Measurements from ENCODE around the gene GALNT8.
"Not testable (repeated sequence)": the region's sequence is repeated elsewhere in the genome, so short reads cannot be mapped to it uniquely, and the experiment has no call there.

GALNT8 gene

DNA sequence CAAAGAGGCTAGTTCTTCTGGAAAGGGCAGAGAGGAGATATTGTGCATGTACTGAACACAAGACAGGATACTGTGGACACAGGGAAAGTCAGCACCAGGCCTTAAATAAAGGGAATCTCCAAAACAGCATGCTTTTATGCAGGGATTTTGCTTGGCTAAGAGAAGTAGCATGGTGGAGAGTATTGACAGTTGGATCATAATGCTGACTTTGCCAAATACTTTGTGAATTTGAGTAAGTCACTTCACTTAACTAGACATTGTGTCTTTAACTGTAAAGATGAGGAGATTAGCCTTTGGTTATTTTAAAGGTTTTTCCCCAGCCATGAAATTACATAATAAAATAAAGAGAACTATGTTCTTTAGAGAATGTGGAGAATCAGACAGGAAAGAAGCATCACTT, 24.5 kb downstream of the GALNT8 start:
- H3K4me2 ChIP-seq (ENCODE audit: low read depth, low read length, poor library complexity, severe bottlenecking) = no peak overlapping the region
- H3K27me3 ChIP-seq (ENCODE audit: insufficient read depth, low read length, poor library complexity, severe bottlenecking) = no peaks in the 10 kb centered on the region
- H3K9me2 ChIP-seq (replicated peaks; ENCODE audit: low read depth, low read length) = no peaks in the 10 kb centered on the region
- H2AFZ ChIP-seq (ENCODE audit: low read length) = no peak overlapping the region
- no peaks in the 10 kb centered on the region for H3K4me1 ChIP-seq (ENCODE audit: insufficient read depth, low read length, poor library complexity, severe bottlenecking)
- no peaks in the 10 kb centered on the region for H4K20me1 ChIP-seq (ENCODE audit: insufficient read depth, low read length, poor library complexity, severe bottlenecking)
- H3K36me3 ChIP-seq (ENCODE audit: insufficient read depth, low read length) = no peaks in the 10 kb centered on the region
- no peak for TF ChIP-seq EZH2phosphoT487 (IDR thresholded peaks at IDR 0.05; ENCODE audit: borderline replicate concordance)
- TF ChIP-seq, protein P1, sequence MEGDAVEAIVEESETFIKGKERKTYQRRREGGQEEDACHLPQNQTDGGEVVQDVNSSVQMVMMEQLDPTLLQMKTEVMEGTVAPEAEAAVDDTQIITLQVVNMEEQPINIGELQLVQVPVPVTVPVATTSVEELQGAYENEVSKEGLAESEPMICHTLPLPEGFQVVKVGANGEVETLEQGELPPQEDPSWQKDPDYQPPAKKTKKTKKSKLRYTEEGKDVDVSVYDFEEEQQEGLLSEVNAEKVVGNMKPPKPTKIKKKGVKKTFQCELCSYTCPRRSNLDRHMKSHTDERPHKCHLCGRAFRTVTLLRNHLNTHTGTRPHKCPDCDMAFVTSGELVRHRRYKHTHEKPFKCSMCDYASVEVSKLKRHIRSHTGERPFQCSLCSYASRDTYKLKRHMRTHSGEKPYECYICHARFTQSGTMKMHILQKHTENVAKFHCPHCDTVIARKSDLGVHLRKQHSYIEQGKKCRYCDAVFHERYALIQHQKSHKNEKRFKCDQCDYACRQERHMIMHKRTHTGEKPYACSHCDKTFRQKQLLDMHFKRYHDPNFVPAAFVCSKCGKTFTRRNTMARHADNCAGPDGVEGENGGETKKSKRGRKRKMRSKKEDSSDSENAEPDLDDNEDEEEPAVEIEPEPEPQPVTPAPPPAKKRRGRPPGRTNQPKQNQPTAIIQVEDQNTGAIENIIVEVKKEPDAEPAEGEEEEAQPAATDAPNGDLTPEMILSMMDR (conservative IDR thresholded peaks at IDR 0.05; ENCODE audit: low read length) = no peak
- H3K9ac ChIP-seq (ENCODE audit: low read depth, low read length, poor library complexity, severe bottlenecking) = no peak overlapping the region
- no peaks in the 10 kb centered on the region for H3K79me2 ChIP-seq (ENCODE audit: insufficient read depth, low read length)
- H3K4me3 ChIP-seq (ENCODE audit: low read length, poor library complexity, severe bottlenecking) = no peak overlapping the region
- H3F3A ChIP-seq (ENCODE audit: low read depth) = no peaks in the 10 kb centered on the region
- no peaks in the 10 kb centered on the region for H3K9me3 ChIP-seq (ENCODE audit: insufficient read depth, low read depth, low read length)

DNA sequence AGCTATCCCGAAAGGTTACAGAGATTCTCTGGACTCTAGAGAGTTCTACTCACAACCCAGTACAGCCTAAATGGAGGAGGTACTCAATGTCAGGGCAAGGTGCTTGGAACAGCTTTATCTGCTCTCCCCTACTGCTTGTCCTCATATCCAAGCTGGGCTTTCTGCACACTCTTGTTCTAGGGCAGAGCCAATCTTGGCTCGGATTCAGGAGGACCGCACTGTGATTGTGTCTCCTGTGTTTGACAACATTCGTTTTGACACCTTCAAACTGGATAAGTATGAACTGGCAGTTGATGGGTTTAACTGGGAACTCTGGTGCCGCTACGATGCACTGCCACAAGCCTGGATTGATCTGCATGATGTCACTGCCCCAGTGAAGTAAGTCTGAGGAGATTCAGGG, 25.0 kb downstream of the GALNT8 start:
- Histone ChIP-seq H3K9me3 (ENCODE audit: insufficient read depth, low read depth, low read length) (no peaks in the 10 kb centered on the region), H3K36me3 (ENCODE audit: insufficient read depth, low read length) (no peaks in the 10 kb centered on the region), H3K9me2 (replicated peaks; ENCODE audit: low read depth, low read length) (no peaks in the 10 kb centered on the region), H3K4me1 (ENCODE audit: insufficient read depth, low read length, poor library complexity, severe bottlenecking) (no peaks in the 10 kb centered on the region), H3K27me3 (ENCODE audit: insufficient read depth, low read length, poor library complexity, severe bottlenecking) (no peaks in the 10 kb centered on the region), H3K4me2 (ENCODE audit: low read depth, low read length, poor library complexity, severe bottlenecking) (no peak overlapping the region), H4K20me1 (ENCODE audit: insufficient read depth, low read length, poor library complexity, severe bottlenecking) (no peaks in the 10 kb centered on the region), H3K4me3 (ENCODE audit: low read length, poor library complexity, severe bottlenecking) (no peak overlapping the region), H2AFZ (ENCODE audit: low read length) (no peak overlapping the region), H3F3A (ENCODE audit: low read depth) (no peaks in the 10 kb centered on the region), H3K9ac (ENCODE audit: low read depth, low read length, poor library complexity, severe bottlenecking) (no peak overlapping the region), H3K79me2 (ENCODE audit: insufficient read depth, low read length) (no peaks in the 10 kb centered on the region)
- TF ChIP-seq, protein P1 (conservative IDR thresholded peaks at IDR 0.05; ENCODE audit: low read length) = no peak
- TF ChIP-seq EZH2phosphoT487 (IDR thresholded peaks at IDR 0.05; ENCODE audit: borderline replicate concordance) = no peak

DNA sequence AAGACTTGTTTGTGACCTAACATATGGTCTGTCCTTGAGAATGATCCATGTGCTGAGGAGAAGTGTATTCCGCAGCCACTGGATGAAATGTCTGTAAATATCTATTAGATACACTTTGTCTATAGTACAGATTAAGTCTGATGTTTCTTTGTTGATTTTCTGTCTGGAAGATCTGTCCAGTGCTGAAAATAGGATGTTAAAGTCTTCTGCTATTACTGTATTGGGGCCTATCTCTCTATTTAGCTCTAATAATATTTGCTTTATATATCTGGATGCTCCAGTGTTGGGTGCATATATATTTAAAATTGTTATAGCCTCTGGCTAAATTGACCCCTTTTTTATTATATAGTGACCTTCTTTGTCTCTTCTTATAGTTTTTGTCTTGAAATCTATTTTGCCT, 31.5 kb downstream of the GALNT8 start:
- not testable (repeated sequence) for H3K4me1 ChIP-seq (ENCODE audit: insufficient read depth, low read length, poor library complexity, severe bottlenecking); H3K36me3 ChIP-seq (ENCODE audit: insufficient read depth, low read length); H3K9ac ChIP-seq (ENCODE audit: low read depth, low read length, poor library complexity, severe bottlenecking); H3K4me3 ChIP-seq (ENCODE audit: low read length, poor library complexity, severe bottlenecking); H3K9me2 ChIP-seq (replicated peaks; ENCODE audit: low read depth, low read length); H4K20me1 ChIP-seq (ENCODE audit: insufficient read depth, low read length, poor library complexity, severe bottlenecking); H2AFZ ChIP-seq (ENCODE audit: low read length); H3F3A ChIP-seq (ENCODE audit: low read depth); H3K9me3 ChIP-seq (ENCODE audit: insufficient read depth, low read depth, low read length); H3K79me2 ChIP-seq (ENCODE audit: insufficient read depth, low read length); H3K27me3 ChIP-seq (ENCODE audit: insufficient read depth, low read length, poor library complexity, severe bottlenecking); H3K4me2 ChIP-seq (ENCODE audit: low read depth, low read length, poor library complexity, severe bottlenecking)

DNA sequence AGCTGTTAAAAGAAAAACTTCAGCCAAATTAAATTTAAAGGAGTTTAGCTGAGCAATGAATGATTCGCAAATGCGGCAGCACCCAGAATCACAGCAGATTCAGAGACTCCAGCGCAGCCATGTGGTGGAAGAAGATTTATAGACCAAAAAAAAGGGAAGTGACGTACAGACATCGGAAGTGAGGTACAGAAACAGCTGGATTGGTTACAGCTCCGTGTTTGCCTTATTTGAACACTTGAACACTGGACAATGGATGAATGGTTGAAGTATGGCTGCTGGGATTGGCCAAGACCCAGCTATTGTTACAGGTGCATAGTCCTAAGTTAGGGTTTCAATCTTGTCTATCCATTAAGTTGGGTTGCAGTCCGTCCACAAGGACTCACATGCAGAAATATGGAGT, 42.6 kb downstream of the GALNT8 start:
- no peak overlapping the region for H2AFZ ChIP-seq (ENCODE audit: low read length)
- TF ChIP-seq, protein P1 (conservative IDR thresholded peaks at IDR 0.05; ENCODE audit: low read length) = no peak
- no peaks in the 10 kb centered on the region for H3K9me3 ChIP-seq (ENCODE audit: insufficient read depth, low read depth, low read length)
- H3K9me2 ChIP-seq (replicated peaks; ENCODE audit: low read depth, low read length) = no peaks in the 10 kb centered on the region
- H3K27me3 ChIP-seq (ENCODE audit: insufficient read depth, low read length, poor library complexity, severe bottlenecking) = no peaks in the 10 kb centered on the region
- no peaks in the 10 kb centered on the region for H3K79me2 ChIP-seq (ENCODE audit: insufficient read depth, low read length)
- no peak overlapping the region for H3K4me3 ChIP-seq (ENCODE audit: low read length, poor library complexity, severe bottlenecking)
- H3K9ac ChIP-seq (ENCODE audit: low read depth, low read length, poor library complexity, severe bottlenecking) = no peak overlapping the region
- no peaks in the 10 kb centered on the region for H4K20me1 ChIP-seq (ENCODE audit: insufficient read depth, low read length, poor library complexity, severe bottlenecking)
- H3K4me2 ChIP-seq (ENCODE audit: low read depth, low read length, poor library complexity, severe bottlenecking) = no peak overlapping the region
- H3K36me3 ChIP-seq (ENCODE audit: insufficient read depth, low read length) = no peaks in the 10 kb centered on the region
- H3F3A ChIP-seq (ENCODE audit: low read depth) = no peaks in the 10 kb centered on the region
- no peaks in the 10 kb centered on the region for H3K4me1 ChIP-seq (ENCODE audit: insufficient read depth, low read length, poor library complexity, severe bottlenecking)
